Activated CD4-positive, alpha-beta T cell treated with anti-CD3 and anti-CD28 coated beads, Interleukin-2, amount 10 ng/mL, durations not matched to agents 24 days and 14 days (primary cell): ENCODE data around the gene AMOT. TPM values are rescaled to one million over a fixed set of nuclear protein-coding genes. Genes with fewer than 3 reads are reported as not detected.

Source experiments
- DNase-seq: peaks from one replicate; pipeline ENCODE4 v3.0.0; 2022
- H3K27ac Mint-ChIP-seq: one replicate; pipeline ENCODE4 v1.8.0; 2022; ENCODE audit warnings: mild to moderate bottlenecking, mixed read lengths
- H3K27me3 Mint-ChIP-seq: one replicate; pipeline ENCODE4 v1.8.0; 2022; ENCODE audit warnings: mixed read lengths
- H3K36me3 Mint-ChIP-seq: one replicate; pipeline ENCODE4 v1.8.0; 2022; ENCODE audit warnings: low read depth, mild to moderate bottlenecking, mixed read lengths
- H3K4me1 Mint-ChIP-seq: one replicate; pipeline ENCODE4 v1.8.0; 2021; ENCODE audit warnings: mixed read lengths
- H3K4me3 Mint-ChIP-seq: one replicate; pipeline ENCODE4 v1.8.0; 2022; ENCODE audit warnings: mild to moderate bottlenecking, moderate library complexity, mixed read lengths
- H3K9me3 Mint-ChIP-seq: one replicate; pipeline ENCODE4 v1.8.0; 2021; ENCODE audit warnings: mixed read lengths
- intact Hi-C: fragments of 100-400 bp; cut with micrococcal nuclease; formaldehyde crosslinking; loops from one replicate; pipeline ENCODE4 v1.15.1; 2023
- total RNA-seq: library from RNA; stranded (reverse); gene quantifications from 2 replicates; pipeline ENCODE4 v1.2.3, GENCODE V29; 2022

AMOT gene
- total RNA-seq, 1 donor from 2014 or later: 2.5 TPM

DNA sequence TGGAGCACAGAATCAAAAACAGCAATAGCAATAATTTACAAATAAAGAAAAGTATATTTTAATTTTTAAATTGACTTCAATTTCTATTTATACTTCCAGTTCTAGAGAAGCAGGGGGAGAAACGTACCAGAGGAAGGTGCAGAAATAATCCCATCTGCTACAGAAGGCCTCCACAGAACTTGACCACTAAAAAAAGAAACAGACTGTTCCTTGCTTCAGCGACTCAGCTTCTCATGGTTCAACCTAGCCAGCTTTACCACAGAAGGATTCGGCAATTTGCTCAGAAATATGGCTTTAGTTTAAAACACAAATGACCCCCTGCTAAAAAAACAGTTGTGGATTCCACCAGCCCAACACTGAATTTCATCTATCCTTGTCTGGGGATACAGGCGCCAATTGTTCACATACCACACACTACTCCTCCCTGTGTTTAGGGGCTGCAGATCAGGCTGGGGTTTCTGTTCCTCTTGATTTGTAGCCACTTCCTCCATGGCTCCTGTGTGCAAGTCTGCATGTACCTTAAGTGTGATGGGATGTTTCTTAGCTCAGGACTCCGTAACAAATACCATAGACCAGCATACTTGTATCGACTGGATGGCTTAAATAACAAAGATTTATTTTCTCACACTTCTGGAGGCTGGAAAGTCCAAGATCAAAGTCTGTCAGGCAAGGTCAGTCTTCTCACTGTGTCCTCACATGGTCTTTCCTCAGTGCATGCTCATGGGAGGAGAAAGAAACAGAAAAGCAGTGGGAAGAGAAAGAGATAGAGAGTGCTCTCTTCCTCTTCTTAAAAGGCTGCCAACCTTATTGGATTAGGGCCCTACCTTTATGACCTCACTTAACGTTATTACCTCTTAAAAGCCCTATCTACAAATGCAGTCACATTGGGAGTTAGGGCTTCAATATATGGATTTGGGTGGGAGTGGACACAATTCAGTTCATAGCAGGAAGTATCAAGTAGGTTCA, 79.1 kb downstream of the AMOT start:
- H3K27ac Mint-ChIP-seq: no peak overlapping the region
- no peaks in the 10 kb centered on the region for H3K4me1 Mint-ChIP-seq
- H3K27me3 Mint-ChIP-seq: no peaks in the 10 kb centered on the region
- intact Hi-C loops: no loop called here
- no peak for DNase-seq
- H3K36me3 Mint-ChIP-seq: no peaks in the 10 kb centered on the region
- no peaks in the 10 kb centered on the region for H3K9me3 Mint-ChIP-seq
- H3K4me3 Mint-ChIP-seq: no peak overlapping the region

DNA sequence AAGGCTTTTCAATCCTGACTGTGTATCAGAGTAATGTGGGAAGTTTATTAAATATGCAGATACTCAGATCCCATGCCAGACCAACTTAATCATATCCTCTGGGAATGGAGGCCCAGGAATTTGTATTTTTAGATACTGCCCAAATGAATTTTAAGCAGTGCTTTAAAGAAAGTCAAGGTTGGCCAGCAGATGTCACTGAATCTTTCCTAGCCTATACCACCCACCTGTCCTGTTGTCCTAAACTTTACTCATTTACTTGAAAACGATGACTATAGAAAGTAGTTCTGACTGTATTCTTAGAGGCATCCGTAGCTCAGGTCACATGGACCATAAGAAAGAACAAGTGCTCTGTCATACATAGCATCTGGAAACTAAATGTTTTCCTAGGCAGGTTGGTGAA, 79.9 kb downstream of the AMOT start:
- no peaks in the 10 kb centered on the region for H3K4me1 Mint-ChIP-seq
- no peaks in the 10 kb centered on the region for H3K36me3 Mint-ChIP-seq
- no peaks in the 10 kb centered on the region for H3K27me3 Mint-ChIP-seq
- intact Hi-C loops: no loop called here
- no peak overlapping the region for H3K27ac Mint-ChIP-seq
- H3K9me3 Mint-ChIP-seq: no peaks in the 10 kb centered on the region
- no peak overlapping the region for H3K4me3 Mint-ChIP-seq
- DNase-seq: no peak

DNA sequence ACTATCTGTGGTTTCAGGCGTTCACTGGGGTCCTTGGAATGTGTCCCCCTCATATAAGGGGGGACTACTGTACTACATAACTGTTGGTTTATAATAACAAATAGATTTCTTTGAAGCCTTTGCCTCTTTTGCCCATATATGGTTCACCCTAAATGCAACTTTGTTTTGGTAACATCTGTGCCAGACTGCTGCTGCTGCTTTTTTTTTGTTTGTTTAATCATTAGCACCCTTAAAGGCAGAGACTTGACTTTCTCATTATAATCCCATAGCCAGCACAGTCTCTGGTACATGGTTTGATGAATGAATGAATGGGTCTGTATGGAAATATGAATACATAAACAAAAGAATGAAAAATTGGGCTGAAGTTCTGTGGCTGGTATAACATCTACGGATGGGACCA, 80.7 kb downstream of the AMOT start:
- DNase-seq: no peak
- no peak overlapping the region for H3K27ac Mint-ChIP-seq
- H3K27me3 Mint-ChIP-seq: no peaks in the 10 kb centered on the region
- no peaks in the 10 kb centered on the region for H3K9me3 Mint-ChIP-seq
- H3K4me1 Mint-ChIP-seq: no peaks in the 10 kb centered on the region
- H3K4me3 Mint-ChIP-seq: no peak overlapping the region
- no peaks in the 10 kb centered on the region for H3K36me3 Mint-ChIP-seq
- intact Hi-C loops: no loop called here

DNA sequence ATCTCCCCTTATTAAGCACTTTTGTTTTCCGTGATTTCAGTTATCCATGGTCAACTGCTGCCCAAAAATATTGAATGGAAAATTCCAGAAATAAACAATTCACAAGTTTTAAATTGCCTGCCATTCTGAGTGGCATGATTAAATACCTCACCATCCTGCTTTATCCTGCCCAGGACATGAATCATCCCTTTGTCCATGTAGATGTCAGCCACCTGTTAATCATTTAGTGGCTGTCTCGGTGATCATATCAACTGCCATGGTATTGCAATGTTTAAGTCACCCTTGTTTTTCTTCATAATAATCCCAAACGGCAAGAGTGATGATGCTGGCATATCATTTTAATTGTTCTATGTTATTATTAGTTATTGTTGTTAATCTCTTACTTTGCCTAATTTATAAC, 81.1 kb downstream of the AMOT start:
- no peak for DNase-seq
- Mint-ChIP-seq H3K27me3 (no peaks in the 10 kb centered on the region), H3K4me3 (no peak overlapping the region), H3K36me3 (no peaks in the 10 kb centered on the region), H3K9me3 (no peaks in the 10 kb centered on the region), H3K4me1 (no peaks in the 10 kb centered on the region), H3K27ac (no peak overlapping the region)
- intact Hi-C loops: no loop called here

DNA sequence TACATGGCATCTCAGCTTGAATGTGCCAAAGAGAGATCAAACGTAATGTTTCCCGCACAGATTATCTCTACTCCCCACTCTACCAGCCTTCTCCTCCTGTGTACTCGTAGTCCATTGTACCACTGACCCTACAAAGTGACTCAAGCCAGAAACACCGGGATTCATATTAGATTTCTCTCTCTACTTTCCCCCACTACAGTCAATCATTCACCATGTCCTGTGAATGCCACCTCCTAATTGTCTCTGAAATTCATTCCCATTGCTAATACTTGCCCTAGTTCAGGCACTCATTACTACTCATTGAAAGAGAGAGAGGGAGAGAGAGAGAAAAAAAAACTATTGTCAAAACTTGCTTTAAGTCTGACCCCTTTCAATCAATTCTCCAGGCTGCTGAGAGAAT, 82.7 kb downstream of the AMOT start:
- Mint-ChIP-seq H3K4me1 (no peaks in the 10 kb centered on the region), H3K9me3 (no peaks in the 10 kb centered on the region), H3K27me3 (no peaks in the 10 kb centered on the region), H3K36me3 (no peaks in the 10 kb centered on the region), H3K4me3 (no peak overlapping the region), H3K27ac (no peak overlapping the region)
- intact Hi-C loops: no loop called here
- DNase-seq: no peak

DNA sequence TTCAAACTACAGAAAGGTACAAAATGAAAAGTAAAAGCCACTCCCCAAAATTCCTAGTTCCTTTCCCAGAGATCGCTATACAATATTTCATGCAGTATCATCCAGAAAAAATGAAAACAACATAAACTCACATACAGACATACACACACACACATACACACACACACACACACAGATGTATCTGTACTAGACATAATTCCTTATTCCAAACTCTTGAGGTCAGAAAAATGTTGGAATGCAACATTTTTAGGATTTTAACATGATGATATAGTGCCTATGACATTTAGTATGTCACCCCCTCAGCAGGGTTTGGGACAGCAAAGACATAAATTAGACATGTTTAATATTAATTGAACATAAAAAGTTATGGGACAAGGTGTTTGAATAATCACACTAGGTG, 87.5 kb downstream of the AMOT start:
- no peaks in the 10 kb centered on the region for H3K27me3 Mint-ChIP-seq
- no peaks in the 10 kb centered on the region for H3K36me3 Mint-ChIP-seq
- H3K4me1 Mint-ChIP-seq: no peaks in the 10 kb centered on the region
- no peaks in the 10 kb centered on the region for H3K9me3 Mint-ChIP-seq
- DNase-seq: no peak
- H3K4me3 Mint-ChIP-seq: no peak overlapping the region
- intact Hi-C loops: no loop called here
- no peak overlapping the region for H3K27ac Mint-ChIP-seq

DNA sequence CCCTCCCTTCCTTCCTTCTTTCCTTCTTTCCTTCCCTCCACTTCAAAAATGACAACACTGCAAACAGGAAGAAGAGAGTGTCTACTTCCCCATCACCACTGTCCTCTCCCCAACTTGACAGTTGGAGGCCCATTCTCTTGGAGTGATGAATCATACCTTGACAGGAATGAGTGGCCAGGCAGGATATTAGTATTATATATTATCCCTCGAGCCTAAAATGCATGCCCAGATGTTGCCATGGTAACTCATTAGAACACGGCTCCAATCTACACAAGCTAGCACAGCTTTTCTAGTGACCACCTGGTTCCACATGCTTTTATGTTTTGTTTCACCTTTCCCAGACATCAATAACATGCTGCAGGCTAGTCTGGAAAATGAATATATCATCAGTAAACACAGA, 89.6 kb downstream of the AMOT start:
- Mint-ChIP-seq H3K27me3 (no peaks in the 10 kb centered on the region), H3K4me3 (no peak overlapping the region), H3K4me1 (no peaks in the 10 kb centered on the region), H3K9me3 (no peaks in the 10 kb centered on the region), H3K27ac (no peak overlapping the region), H3K36me3 (no peaks in the 10 kb centered on the region)
- intact Hi-C loops: no loop called here
- DNase-seq: no peak

DNA sequence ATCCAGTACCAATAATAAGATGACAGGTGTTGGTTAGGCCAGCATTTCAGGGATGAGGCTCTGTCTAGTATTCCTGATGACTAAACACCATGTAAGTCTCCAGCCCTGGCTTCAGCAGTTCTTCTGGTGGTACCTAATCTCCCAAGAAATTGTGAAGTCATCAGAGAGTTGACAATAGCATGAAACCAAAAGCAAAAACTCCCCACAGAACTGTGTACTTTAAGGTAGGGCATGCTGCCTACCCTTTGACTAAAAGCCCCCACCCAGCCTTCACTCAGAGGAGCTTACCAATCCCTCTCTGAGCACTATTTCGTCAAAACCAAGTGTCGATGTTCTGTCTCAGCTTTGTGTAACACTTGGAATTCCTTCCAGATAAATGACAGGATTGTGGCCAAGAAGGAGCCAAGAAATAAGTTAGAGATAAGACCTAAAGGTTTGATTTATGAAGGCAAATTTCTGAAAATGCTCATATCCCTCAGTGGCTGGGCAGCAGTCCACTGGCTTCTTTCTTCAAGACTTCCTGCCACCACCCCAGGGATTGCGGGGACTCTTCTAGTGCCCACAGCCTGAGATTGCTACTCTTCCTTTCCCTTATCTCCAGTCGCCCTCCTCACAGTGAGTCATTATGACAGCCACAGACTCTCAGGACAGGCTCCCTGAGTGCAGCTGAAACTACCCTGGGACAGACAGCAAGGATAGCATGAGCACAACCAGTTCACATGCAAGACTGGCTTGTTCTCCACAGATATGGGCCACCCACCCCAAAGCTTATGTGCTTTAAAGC, 93.6 kb downstream of the AMOT start:
- Mint-ChIP-seq H3K9me3 (no peaks in the 10 kb centered on the region), H3K4me3 (no peak overlapping the region), H3K4me1 (no peaks in the 10 kb centered on the region), H3K36me3 (no peaks in the 10 kb centered on the region), H3K27ac (no peak overlapping the region), H3K27me3 (peaks cover 7% of the 10 kb centered on the region)
- no peak for DNase-seq
- intact Hi-C loops: no loop called here

DNA sequence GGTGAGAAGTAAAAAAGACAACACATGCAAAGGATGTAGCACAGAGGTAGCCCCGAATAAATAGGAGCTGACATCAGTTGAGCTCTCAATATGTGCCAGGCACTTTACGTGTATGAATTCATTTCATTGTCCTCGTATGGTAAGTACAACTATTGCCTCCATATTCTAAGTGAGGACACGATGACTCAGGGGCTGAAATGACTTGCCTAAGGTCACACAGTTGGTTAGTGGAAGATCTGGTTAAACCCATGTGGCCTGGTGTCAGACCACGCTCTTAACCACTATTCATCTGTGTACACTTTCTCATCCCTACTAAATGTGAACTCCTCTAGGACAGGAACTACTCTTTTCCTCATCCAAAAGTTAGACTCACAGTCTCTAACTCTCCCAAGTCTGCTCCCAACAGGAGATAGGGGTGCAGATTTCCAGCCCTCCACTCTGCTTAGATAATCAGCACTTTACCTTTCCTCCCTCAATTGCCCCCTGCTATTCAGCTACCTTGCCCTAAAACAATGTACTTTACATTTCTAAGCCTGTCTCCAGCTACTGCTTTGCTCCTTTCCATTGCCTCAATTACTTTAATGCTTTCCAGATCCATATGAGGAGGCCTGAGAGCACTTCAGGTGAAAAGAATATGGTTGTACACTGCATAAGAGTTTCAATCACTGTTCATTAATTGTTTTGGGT, 102.1 kb downstream of the AMOT start:
- Mint-ChIP-seq H3K27ac (no peak overlapping the region), H3K36me3 (no peaks in the 10 kb centered on the region), H3K4me1 (peaks cover 3% of the 10 kb centered on the region), H3K27me3 (peaks cover 15% of the 10 kb centered on the region), H3K9me3 (no peaks in the 10 kb centered on the region), H3K4me3 (no peak overlapping the region)
- intact Hi-C loops: no loop called here
- no peak for DNase-seq

DNA sequence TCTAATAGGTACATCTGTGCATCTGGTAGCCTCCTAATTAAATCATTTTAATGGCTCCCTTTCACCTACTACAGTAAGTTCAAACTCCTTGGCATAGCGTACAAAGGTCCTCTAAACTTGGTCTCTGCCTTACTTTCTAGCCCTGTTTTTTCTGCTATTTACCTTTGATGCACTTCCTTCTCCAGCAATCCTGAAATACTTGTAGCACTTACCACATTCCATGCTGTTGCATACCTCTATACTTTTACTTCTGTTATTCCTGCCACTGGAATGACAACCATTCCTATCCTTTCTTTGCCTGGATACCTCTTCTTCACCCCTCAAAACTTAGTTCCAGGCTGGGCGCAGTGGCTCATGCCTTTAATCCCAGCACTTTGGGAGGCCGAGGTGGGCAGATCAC, 104.3 kb downstream of the AMOT start:
- Mint-ChIP-seq H3K27me3 (peaks cover 14% of the 10 kb centered on the region), H3K4me3 (no peak overlapping the region), H3K27ac (no peak overlapping the region), H3K36me3 (no peaks in the 10 kb centered on the region), H3K9me3 (no peaks in the 10 kb centered on the region), H3K4me1 (peaks cover 3% of the 10 kb centered on the region)
- no peak for DNase-seq
- intact Hi-C loops: no loop called here

DNA sequence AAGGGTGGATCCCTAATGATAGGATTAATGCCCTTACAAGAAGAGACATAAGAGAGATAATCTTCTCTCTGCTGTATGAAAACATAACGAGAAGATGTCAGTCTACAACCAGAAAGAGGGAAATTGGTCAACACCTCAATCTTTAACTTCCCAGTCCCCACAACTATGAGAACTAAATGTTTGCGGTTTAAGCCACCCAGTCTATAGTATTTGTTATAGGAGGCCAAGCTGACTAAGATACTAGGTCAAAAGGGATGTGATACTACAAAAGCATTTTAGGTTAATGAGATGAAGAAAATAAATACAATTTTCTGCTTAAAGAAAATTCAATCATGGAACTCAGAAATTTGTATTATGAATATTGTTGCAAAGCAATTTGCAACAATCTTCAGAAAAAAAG, 105.5 kb downstream of the AMOT start:
- Mint-ChIP-seq H3K27me3 (peaks cover 17% of the 10 kb centered on the region), H3K36me3 (no peaks in the 10 kb centered on the region), H3K4me3 (no peak overlapping the region), H3K4me1 (peaks cover 3% of the 10 kb centered on the region), H3K9me3 (no peaks in the 10 kb centered on the region), H3K27ac (no peak overlapping the region)
- DNase-seq: no peak
- intact Hi-C loops: no loop called here

DNA sequence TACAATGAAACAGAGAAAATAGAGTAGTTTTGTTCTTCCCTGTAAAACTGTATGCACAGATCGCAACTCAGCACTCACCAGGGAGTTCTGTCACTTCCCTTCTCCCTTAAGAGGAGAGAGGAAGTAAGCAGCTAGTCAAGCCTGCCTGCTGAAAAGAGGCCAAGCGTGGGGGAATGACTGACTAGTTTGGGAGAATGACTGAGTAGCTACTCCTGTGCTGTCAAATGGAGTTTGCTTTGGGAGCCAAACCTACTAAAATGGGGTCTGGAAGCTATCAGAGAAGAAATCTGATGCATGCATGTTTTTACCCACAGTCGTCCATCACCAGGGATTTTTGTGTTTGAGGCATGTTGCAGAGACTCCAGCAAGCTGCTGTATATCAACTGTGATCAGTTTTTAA, 106.3 kb downstream of the AMOT start:
- Mint-ChIP-seq H3K27ac (no peak overlapping the region), H3K27me3 (peaks cover 17% of the 10 kb centered on the region), H3K4me1 (peaks cover 3% of the 10 kb centered on the region), H3K9me3 (no peaks in the 10 kb centered on the region), H3K36me3 (no peaks in the 10 kb centered on the region), H3K4me3 (no peak overlapping the region)
- no peak for DNase-seq
- intact Hi-C loops: no loop called here

DNA sequence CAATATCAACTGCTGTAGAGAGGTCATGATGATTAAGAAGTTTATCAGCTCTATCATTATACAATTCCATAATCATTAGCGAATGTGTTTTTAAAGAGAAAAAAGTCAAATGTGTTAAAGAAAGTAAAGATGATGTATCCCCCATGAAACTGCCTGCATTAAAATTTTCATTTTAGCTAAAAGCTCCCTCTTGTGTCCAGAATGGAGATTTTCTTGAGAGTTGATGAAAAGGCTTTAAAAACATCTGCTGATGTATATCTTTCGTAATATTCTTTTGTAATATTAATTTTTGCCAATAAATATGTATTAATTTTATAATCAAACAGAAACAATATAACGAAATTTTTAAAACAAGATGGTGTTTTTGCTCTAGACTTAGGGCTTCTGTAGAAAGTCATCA, 108.8 kb downstream of the AMOT start:
- peaks cover 17% of the 10 kb centered on the region for H3K27me3 Mint-ChIP-seq
- no peak overlapping the region for H3K4me3 Mint-ChIP-seq
- H3K36me3 Mint-ChIP-seq: no peaks in the 10 kb centered on the region
- DNase-seq: no peak
- H3K9me3 Mint-ChIP-seq: no peaks in the 10 kb centered on the region
- no peaks in the 10 kb centered on the region for H3K4me1 Mint-ChIP-seq
- intact Hi-C loops: no loop called here
- H3K27ac Mint-ChIP-seq: no peak overlapping the region
